Measurements from ENCODE around the gene HIPK2.

HIPK2 gene

DNA sequence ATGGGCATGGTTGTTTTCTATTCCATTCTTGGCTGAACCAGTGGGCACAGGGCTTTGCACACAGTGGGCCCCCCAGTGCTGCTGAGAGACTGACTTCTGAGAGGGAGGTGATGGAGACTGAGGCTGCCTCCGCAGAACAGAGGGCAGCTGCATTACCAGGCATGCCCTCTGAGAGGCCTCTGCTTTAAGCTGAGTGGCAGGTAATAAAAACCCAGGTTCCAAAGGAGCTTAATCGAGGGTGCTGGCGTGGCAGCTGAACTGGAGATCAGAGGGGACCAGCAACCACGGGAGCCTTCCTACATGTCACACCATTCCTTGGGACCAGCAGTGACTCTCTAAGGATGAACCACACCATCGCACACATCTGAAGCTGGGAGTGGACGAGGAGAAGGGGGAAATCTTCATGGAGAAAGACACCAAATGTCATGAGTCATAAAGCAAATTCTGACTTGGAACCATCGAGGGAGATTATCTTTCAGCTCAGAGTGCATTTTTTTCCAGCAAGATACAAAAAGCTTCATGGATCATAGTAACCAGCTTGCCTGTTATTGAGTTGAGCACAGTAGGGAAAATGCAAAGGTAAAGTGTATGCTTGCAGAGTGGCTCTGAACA lies 24.6 kb downstream of the HIPK2 start:
- no peak for DNase-seq (ENCODE audit: low read depth in 2 of 2, low spot score in 1 of 2)

DNA sequence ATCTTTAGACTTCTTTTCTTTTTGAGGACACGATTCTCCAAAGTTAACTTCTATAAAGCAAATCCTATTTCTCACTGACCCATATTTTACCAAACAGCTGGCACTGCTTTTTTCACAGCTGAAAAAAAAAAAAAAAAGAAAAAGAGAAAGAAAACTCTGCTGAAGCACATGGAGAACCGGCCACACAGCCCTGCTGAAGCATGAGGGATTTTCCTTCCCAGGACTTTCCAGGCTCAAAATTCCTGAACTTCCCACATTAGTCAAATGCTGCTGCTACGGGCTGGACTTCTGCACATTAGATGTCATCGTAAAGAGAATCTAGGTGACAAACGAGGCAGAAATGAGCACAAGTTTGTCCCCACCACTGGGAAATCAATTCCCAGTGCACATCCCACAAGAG lies 25.2 kb downstream of the HIPK2 start:
- no peak for DNase-seq (ENCODE audit: low read depth in 2 of 2, low spot score in 1 of 2)

DNA sequence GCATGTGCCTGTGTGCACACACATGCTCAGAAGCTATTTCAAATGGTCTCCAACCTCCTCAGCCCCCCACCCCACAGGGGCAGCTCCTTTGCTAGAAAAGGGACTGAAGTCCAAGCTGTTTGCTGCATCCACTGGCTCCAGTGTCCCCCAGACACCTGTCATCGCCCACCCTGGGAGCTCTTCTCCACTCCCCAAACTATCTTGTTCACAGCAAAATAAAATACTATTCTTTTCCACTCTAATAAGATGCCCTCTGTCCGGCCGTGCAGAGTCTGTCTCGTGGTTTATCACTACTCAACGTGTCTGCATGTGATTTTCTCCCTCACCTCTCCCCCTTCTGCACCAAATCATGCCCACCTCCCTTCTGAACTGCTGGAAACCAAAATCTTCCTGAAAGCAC lies 25.6 kb downstream of the HIPK2 start:
- DNase-seq (ENCODE audit: low read depth in 2 of 2, low spot score in 1 of 2): no peak

DNA sequence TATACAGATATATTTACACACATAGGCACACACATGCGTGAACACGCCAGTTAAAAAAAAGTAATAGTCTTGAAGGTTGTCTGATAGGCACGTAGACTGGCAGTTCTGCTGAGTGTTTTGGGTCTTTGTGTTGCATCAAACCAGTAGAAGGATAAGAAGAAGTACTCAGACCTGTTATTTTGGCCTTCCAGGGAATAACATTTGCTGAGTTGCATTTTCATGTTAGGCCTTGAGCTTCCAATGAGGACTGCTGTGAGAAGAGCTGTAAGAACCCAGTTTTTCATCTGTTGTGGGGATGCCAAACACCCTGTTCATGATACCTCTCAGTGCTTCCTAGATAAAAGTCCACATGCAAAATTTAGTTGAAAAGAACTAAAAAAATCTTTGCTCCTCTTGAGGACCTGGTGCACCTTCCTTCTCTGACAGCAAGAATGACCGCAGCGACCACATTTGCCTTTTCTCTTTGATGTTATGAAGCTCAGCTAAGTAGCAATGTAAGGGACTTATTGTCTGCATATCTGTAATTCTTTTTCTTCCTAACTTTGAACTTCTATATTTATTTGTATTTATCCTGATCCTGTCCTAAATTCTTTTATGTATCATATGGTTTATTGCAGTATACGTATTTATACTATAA lies 27.2 kb downstream of the HIPK2 start:
- DNase-seq (ENCODE audit: low read depth in 2 of 2, low spot score in 1 of 2): no peak

DNA sequence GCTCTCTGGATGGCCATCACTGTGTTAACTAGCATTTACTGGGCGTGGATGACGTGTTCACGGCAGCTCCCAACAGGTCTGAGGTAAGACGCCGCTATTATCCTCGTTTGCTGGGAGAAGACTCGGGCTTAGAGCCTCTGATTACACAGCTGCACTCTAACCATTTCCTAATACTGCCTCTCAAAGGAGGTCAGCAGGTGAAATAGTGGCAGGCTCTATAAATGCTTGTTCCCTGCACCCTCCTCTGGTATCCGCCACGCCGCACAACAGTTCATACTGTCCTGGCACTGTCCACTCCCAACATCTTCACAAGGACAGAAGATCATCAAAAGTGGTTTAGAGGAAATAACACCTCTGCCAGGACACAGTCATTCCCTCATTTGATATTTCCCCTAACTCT lies 28.3 kb downstream of the HIPK2 start:
- DNase-seq (ENCODE audit: low read depth in 2 of 2, low spot score in 1 of 2): no peak

DNA sequence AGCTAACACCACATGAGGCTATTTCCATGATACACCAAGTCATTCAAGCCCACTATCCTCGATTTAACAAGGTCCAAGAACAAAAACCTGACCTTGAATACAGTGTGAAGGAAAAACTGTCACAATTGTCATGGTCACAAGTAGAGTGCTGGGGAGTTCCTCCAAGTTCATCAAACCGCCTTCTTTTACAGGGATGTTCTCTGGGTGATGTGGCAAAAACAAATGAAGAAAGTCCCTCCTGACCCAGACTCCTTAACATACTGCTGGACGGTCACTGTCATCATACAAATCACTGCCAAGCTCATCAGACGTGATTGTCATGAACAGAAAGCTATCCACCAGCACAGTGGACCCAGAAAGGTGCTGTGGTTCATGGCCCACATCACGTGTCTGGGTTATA lies 28.9 kb downstream of the HIPK2 start:
- no peak for DNase-seq (ENCODE audit: low read depth in 2 of 2, low spot score in 1 of 2)

DNA sequence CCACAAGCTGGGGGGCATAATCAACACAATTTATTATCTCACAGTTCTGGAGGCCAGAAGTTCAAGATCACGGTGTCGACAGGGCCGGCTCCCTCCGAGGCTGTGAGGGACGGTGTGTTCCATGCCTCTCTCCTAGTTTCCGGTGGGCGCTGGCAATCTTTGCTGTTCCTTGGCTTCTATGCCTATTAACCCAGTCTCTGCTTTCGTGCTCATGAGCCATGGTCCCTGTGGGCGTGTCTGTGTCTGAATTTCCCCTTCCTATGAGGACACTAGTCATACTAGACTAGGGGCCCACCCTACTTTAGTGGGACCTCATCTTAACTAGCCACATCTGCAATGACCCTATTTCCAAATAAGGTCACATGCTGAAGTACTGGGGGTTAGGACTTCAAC lies 29.4 kb downstream of the HIPK2 start:
- DNase-seq (ENCODE audit: low read depth in 2 of 2, low spot score in 1 of 2): no peak

DNA sequence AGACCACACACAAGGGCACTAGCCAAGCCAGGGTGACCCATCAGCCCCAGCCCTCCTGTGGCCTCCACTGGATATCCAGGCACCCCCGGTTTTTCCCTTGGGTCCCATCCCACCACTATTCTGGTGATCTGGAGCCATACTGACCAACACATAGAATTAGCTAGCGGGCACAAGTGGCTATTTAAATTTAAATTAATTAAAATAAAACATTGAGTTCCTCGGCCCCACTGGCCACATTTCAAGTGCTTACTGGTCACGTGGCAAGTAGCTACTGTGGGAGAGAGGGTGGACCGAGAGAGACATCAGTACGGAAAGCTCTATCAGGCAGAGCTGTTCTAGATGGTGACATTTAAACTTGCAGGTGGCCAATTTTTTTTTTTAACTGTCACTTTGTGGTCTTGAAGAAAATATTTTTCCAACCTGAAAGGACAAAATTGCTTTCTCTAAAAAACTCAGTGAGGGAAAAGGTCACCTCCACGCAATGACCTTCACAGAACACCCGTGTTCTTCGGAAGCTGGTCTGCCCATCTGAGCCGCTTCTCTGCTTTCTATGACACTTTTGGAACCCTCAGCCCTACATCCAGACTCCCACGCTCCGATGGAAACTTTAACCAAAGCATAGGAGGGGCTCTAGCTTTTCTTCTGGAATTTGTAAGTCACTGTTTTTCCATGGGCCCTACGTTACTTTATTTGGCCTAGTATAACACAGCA lies 30.0 kb downstream of the HIPK2 start:
- no peak for DNase-seq (ENCODE audit: low read depth in 2 of 2, low spot score in 1 of 2)

DNA sequence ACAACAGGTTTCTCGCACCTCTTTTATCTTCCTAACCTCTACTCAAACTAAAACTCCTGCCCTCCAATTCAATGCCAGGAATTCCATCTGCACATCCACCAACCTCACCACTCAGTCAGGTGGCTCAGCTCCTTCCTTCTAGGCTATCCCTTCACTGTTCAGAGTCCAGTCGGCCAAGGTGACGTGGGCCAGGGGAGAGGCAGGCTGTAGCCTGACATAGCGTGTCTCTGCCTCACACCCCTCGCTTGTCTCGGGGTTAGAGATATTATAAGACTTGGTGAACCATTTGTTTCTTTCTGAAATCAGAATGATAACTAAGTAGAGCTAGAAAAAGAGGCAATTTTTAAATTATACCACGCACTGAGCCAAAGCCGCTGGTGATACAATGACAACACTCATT lies 31.1 kb downstream of the HIPK2 start:
- DNase-seq (ENCODE audit: low read depth in 2 of 2, low spot score in 1 of 2): no peak

DNA sequence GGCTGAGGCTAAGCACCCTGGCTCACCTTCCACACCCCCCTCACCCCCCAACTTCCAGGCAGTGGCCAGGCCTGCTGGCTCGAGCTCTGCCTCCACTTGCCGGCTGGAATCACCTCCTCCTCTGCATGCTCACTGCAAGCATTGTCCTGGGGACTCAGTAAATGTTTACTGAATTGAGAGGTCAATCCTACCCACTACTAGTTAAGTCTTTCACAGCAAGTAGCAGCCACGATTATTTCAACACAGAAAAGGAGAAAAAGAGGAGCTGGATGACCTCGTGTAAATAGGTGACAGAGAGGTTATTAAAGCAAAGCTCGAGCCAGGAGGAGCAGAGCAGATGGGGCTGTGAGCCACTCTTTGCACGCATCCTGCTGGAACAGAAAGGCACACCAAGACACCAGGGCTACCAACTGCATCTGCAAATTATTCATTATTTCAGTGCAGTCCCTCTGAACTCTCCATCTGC lies 32.1 kb downstream of the HIPK2 start:
- no peak for DNase-seq (ENCODE audit: low read depth in 2 of 2, low spot score in 1 of 2)

DNA sequence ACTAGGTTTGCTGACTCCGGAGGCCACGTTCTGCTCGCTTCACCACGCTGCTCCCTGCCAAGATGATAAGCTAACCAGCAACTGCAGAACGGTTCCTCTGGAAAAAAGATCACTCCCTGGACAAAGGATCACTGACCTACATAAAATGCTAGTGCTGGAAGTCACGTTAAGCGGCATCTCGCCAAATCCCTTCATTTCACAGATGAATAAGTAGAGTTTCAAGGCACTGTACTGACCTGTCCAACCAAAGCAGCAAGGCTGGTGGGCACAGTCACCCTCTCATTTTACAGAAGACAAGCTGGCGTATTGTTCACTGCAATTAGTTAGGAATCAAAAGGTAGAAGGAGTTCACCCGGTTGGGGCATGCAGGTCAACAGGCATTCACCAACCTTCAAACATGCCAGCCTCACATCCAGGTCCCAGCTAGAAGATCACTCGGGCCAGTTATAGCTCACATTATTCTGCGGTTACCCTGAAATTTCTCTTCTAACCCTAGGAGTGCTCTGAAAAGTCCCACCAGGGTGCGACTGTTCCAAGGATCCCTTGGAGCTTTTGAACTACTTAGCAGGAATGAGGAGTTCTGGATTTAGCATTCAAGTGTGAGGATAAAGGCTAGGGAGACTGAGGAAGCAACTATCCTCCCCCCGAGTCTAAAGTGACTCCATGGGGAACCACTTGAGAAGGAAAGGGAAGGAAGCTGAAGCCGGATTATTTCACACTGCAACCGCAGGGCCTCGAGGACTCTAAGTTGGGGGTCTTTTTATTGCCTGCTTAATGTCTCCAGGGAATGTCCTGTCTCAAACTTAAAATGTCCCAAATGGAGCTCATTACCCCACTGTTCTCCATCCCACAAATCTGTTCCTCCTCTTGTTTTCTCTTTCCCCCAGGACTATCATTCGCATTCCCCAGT lies 32.8 kb downstream of the HIPK2 start:
- no peak for DNase-seq (ENCODE audit: low read depth in 2 of 2, low spot score in 1 of 2)

DNA sequence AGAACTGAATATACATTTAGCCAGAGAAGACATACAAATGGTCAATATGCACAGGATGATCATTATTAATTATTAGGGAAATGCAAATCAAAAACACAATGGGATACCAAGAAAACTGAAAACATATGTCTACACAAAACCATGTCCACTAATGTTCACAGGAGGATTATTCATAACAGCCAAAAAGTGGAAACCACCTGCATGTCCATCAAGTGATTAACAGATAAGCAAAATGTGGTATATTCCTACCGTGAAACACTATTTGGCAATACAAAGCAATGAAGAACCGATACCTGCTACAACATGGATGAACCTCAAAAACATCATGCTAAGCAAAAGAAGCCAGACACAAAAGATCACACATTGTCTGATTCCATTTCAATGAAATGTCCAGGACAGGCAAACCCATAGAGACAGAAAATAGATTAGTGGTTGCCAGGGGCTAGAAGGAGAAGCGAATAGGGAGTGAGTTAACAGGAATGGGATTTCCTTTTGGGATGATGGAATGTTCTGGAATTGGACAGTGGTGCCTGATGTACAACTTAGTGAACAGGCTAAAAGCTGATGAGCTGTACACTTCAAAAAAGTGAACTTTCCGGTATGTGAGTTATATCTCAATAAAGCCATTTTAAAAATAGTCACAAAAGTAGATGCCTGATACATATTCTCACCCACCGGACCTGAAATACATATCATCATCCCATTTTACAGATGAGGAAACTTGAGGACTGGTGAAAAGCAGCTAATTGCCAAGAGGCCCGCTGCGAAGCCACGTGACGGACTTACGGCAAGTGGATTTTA lies 33.6 kb downstream of the HIPK2 start:
- no peak for DNase-seq (ENCODE audit: low read depth in 2 of 2, low spot score in 1 of 2)

DNA sequence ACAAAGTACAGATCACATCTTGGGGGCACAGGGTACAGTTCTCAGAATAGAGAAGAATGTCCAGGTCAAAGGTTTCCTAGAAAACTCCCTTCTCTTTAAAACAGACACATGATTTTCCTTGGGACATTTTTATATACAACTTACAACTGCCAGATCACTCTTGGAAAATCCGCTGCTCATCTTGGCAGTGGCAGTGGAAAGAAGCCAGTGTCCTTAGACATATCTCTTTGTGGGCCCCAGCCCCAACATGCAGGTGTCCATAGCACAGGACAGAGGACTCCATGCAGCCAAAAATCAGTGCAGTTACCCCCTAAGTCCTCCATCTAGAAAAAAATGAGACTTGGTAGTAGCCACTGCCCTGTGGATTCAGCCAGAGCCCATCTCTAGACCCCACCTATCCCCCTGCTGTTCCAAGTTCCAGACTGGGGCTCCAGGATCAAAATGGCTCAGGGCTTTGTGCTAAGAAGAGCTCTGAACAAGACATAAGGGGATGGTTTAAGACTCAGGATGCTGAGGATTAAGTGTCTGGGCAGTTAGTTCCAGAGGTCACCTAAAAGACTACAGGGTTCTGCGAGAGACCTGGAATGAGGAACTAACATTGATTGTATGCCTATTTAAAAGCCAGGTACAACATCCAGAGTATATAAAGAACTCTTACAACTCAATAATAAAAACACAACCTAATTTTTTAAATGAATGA lies 34.4 kb downstream of the HIPK2 start:
- DNase-seq (ENCODE audit: low read depth in 2 of 2, low spot score in 1 of 2): no peak

DNA sequence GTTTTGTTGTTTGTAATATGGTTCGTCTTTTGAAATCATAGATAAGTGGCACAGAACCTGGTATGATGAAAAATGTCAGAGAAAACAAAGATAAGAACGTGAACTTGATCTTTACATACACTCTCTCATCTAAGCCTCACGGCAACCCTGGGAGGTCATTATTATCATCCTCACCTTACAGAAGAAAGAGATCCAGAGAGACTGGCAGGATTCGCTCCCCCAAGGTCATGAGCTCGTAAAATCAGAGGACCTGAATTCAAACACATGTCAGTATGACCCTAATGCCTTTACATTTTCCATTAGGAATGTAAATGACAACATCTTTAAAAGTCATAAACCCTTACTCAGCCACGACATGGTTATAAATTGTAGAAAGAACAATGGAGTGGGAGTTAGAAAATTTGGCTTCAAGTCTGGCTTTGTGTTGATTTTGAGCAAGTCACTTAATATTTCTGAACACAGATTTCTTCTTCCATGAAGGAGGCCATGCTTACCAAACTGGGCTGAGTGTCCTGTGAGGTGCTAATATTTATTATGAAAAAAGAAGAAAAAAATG lies 35.9 kb downstream of the HIPK2 start:
- DNase-seq (ENCODE audit: low read depth in 2 of 2, low spot score in 1 of 2): no peak

DNA sequence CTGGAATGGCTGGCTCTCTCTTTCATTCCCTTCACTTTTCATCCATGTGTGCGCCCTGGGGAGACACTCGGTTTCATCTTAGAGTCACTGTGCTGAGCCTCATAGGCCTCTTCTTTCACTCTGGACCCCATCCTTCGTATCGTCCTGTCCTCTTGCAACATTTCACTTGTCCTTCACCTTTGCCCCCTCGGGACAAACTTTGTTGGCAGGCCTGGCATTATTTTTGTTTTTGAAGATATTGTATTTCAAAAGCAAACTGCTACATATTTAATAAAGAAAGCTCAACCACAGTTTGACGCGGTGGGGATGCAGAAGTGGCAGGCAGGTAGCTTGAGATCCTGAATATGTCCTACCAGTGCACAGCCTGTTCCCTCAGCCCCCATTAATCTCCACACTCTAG lies 36.6 kb downstream of the HIPK2 start:
- no peak for DNase-seq (ENCODE audit: low read depth in 2 of 2, low spot score in 1 of 2)

DNA sequence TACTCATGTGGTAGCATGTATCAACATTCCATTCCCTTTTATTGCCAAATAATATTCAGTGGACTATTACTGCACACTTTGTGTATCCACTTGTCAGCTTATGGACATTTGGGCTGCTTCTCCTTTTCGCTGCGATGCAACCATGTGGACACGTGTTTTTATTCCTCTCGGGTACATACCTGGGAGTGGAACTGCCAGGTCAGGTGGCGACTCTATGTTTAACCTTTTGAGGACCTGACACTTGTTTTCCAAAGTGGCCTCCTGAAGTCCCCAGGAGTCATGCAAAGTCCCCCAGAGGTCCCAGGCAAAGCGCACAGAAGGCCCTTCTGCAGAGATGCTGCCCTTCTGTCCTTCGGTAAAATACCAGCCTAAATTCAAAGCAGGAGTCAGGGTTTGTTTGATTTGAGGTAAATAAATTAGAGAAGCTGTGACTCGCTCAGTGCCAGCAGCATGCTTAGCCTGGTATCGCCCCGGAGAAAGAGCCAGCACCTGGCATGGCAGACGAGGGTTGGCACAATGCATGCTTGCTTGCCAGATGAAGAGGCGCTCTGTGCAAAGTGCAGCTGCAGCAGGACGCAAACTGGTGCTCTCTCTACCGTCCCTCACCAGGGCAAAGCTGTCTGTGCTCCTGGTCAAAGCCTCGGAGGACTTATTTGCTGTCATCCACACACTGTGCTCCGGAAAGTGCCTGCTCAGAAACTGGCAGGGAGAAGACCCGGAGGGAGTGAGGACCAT lies 37.8 kb downstream of the HIPK2 start:
- DNase-seq (ENCODE audit: low read depth in 2 of 2, low spot score in 1 of 2): no peak

DNA sequence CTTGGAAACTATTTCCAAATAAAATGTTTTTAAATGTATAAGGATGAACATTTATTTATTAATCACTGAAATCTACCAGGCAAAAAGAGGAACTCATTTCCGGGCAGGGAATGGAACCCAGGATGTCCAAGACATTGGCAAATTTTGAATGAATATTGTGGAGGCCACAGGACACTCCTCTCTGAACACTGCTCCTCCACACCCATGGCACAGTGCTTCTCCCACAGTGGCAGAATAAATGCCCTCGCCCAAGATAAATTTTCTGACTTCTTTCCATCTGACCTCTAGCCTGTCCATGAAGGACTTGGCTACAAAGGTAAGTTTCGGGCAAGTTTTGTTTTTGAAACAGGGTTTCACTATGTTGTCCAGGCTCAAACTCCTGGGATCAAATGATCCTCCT lies 39.0 kb downstream of the HIPK2 start:
- no peak for DNase-seq (ENCODE audit: low read depth in 2 of 2, low spot score in 1 of 2)

DNA sequence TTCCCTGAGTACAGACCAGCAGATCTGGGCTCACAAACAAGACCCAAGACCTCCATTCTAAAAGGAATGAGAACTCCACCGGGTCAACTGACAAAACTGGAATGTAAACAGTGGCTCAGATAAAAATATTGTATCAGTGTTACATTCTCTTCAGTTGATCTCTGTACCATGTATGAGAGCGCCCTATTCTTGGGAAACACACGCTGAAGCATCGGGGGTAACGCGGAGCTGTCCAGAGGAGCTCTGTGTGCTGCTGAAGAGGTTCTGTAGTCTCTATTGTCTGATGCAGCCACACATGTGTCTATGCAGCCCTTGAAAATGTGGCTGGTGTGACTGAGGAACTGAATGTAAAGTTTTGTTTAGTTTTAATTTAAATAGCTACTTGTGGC lies 39.7 kb downstream of the HIPK2 start:
- DNase-seq (ENCODE audit: low read depth in 2 of 2, low spot score in 1 of 2): no peak
